Skeletal muscle satellite cell (primary cell): ENCODE measurements around the gene HOXA1.
"Not testable (repeated sequence)": the region's sequence is repeated elsewhere in the genome, so short reads cannot be mapped to it uniquely, and the experiment has no call there.

ENCODE experiments used
- H3K27me3 ChIP-seq: 2 replicates; pipeline ENCODE4 v1.7.0; 2013; ENCODE audit warnings: low read length; ENCODE audit not compliant: control insufficient read depth, insufficient read depth
- H3K36me3 ChIP-seq: 2 replicates; pipeline ENCODE4 v1.7.0; 2013; ENCODE audit warnings: mild to moderate bottlenecking, control low read depth, low read length; ENCODE audit not compliant: insufficient read depth
- H3K4me1 ChIP-seq: 2 replicates; pipeline ENCODE4 v1.7.0; 2013; ENCODE audit warnings: low read length; ENCODE audit not compliant: control insufficient read depth, insufficient read depth
- H3K4me2 ChIP-seq: 2 replicates; pipeline ENCODE4 v1.7.0; 2013; ENCODE audit warnings: mild to moderate bottlenecking, low read length
- H3K4me3 ChIP-seq: 2 replicates; pipeline ENCODE4 v1.7.0; 2013; ENCODE audit warnings: low read length
- H3K9ac ChIP-seq: 2 replicates; pipeline ENCODE4 v1.7.0; 2013; ENCODE audit warnings: mild to moderate bottlenecking, low read depth, low read length, moderate library complexity
- H3K9me3 ChIP-seq: replicated peaks from 2 replicates; pipeline ENCODE4 v1.7.0; 2013; ENCODE audit warnings: mild to moderate bottlenecking, control low read depth, low read length

The HOXA1 gene

DNA sequence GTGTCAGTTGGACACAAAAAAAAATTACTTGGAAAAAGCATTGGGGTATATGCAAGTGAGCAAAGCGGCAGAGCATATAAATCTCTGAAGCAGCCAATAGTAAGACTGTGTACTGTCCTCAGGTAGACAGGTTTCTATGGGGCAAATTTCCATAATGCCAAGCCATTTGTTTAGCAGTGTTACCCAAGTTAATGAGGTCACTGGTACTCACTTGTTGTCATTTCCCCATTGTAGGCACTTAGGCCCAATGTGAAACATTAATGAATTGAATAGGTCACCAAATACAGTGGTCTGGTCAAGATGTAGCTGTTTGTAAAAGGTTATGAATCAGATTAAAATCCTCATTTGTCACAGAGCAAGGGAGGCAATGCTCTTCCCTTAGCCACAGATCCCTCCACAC is 27.5 kb downstream of the HOXA1 start:
- Histone ChIP-seq H3K9me3 (no peaks in the 10 kb centered on the region), H3K4me1 (peaks cover 14% of the 10 kb centered on the region), H3K27me3 (no peaks in the 10 kb centered on the region), H3K4me2 (no peak overlapping the region), H3K9ac (no peak overlapping the region), H3K4me3 (no peak overlapping the region), H3K36me3 (no peaks in the 10 kb centered on the region)

DNA sequence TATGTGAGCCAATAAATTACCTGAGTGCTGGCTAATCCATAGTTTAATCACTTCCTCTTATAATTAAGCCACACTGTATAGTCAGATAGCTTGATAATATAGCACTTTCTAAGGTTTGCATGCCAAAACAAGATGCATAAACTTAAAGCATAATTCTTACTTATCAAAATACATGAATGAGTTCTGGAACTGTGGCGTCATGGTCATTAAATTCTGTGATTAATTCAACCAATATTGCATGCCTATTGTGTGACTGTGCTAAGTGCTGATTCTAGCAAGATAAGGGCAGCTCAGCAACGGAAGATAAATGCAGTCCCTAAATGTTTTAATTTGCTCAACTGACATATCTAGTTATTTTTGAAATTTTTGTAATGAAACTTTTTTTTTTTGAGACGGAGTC is 29.7 kb downstream of the HOXA1 start:
- Histone ChIP-seq H3K27me3 (no peaks in the 10 kb centered on the region), H3K9ac (no peak overlapping the region), H3K4me3 (no peak overlapping the region), H3K36me3 (no peaks in the 10 kb centered on the region), H3K4me1 (peaks cover 14% of the 10 kb centered on the region), H3K4me2 (peak overlapping the region; percentile 3), H3K9me3 (no peaks in the 10 kb centered on the region)

DNA sequence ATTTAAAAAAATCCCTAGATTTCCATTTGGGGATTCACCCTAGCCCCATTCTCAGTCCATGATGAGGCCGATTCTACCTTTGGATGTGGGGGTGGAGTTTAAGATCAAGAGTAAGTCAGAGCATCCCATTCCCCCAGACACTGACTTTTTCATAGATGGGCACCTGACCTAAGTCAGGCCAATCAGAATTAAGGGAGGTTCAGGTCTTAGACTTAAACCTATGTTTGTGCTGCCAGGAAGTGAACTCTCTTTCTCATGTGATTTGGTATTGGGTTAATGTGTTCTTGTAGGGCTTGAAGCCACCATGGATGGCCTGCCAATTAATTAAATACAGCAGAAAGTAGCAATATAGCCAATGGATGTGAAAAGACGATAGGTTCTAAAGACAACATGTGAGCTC is 30.1 kb downstream of the HOXA1 start:
- Histone ChIP-seq H3K36me3 (no peaks in the 10 kb centered on the region), H3K27me3 (no peaks in the 10 kb centered on the region), H3K4me3 (no peak overlapping the region), H3K4me1 (peaks cover 14% of the 10 kb centered on the region), H3K4me2 (peak overlapping the region; percentile 3), H3K9me3 (no peaks in the 10 kb centered on the region), H3K9ac (no peak overlapping the region)

DNA sequence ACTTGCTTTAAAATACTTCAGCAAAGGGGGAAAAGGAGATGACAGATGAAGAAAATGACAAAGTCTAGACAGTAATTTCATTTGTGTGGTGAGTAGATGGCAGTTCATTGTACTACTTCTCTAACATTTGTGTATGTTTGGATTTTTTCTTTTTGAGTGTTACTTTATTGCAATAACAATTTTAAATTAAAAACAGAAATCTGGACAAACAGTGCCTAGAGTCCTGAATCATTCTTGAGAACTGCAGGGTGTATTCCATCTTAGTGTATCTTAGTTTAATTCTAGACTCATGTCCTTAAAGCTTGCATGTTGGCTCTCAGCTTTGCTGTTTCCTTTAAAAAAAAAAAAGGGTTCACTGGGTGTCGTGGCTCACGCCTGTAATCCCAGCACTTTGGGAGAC is 31.1 kb downstream of the HOXA1 start:
- no peaks in the 10 kb centered on the region for H3K27me3 ChIP-seq
- H3K36me3 ChIP-seq: no peaks in the 10 kb centered on the region
- no peak overlapping the region for H3K9ac ChIP-seq
- peaks cover 14% of the 10 kb centered on the region for H3K4me1 ChIP-seq
- H3K9me3 ChIP-seq: no peaks in the 10 kb centered on the region
- H3K4me3 ChIP-seq: no peak overlapping the region
- H3K4me2 ChIP-seq: no peak overlapping the region

DNA sequence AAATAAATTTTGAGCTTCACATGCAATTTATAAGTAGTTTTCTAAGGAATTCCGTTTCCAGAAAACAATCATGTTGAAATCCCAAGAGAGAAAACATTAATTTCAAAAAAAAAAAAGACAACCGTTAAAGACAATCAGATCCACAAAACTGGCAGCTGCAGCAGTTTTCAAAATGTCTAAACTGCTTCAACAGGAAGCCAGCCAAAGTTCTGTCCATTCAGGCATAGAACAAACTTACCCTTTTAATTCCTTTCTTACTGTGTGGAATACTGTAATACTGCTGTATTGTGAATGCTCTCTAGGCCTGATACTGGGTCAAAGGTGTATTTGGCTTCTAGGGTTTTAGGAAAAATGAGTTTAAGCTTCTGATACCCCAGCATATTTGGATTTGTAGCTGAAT is 31.6 kb downstream of the HOXA1 start:
- no peaks in the 10 kb centered on the region for H3K36me3 ChIP-seq
- H3K9me3 ChIP-seq: no peaks in the 10 kb centered on the region
- no peak overlapping the region for H3K4me3 ChIP-seq
- H3K27me3 ChIP-seq: no peaks in the 10 kb centered on the region
- no peak overlapping the region for H3K4me2 ChIP-seq
- H3K9ac ChIP-seq: no peak overlapping the region
- H3K4me1 ChIP-seq: peaks cover 14% of the 10 kb centered on the region

DNA sequence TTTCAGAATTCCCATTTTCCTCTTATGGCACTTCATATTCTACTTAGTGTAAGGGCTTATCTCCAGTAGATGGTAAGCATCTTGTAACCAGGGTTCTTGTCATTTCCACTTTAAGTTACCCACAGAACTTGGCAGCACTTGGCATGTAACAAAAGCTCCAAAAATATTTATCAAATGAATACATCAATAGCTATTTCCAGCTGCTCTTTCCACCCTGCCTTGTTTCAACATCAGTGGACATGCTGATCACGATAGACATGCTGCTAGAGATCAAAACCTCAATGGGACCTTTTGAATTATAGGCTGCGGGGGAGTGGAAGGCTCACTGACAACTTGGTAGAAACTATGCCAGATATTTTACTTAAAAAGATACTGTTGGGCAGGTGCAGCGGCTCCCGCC is 32.9 kb downstream of the HOXA1 start:
- Histone ChIP-seq H3K9me3 (no peaks in the 10 kb centered on the region), H3K36me3 (no peaks in the 10 kb centered on the region), H3K4me3 (no peak overlapping the region), H3K9ac (no peak overlapping the region), H3K27me3 (no peaks in the 10 kb centered on the region), H3K4me2 (no peak overlapping the region), H3K4me1 (peaks cover 14% of the 10 kb centered on the region)

DNA sequence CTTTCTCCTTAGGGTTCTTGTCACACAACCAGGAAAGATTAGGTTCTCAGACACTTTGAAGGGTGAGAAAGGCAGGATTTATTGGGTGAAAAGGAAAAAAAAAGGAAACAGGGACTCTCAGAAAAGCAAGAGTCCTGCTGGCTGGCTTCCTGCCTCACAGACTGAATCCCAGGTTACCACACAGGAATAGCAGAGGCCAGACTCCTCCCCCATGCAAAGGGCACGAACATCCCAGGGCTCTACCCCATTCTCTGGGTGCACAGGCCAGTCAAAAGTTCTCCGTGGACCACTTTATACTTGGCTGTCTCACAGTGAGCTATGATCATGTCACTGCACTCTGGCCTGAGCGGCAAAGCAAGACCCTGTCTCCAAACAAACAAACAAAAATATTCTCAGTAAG is 42.6 kb downstream of the HOXA1 start:
- Histone ChIP-seq H3K36me3 (no peaks in the 10 kb centered on the region), H3K9ac (no peak overlapping the region), H3K4me2 (no peak overlapping the region), H3K9me3 (no peaks in the 10 kb centered on the region), H3K27me3 (no peaks in the 10 kb centered on the region), H3K4me1 (no peaks in the 10 kb centered on the region), H3K4me3 (no peak overlapping the region)

DNA sequence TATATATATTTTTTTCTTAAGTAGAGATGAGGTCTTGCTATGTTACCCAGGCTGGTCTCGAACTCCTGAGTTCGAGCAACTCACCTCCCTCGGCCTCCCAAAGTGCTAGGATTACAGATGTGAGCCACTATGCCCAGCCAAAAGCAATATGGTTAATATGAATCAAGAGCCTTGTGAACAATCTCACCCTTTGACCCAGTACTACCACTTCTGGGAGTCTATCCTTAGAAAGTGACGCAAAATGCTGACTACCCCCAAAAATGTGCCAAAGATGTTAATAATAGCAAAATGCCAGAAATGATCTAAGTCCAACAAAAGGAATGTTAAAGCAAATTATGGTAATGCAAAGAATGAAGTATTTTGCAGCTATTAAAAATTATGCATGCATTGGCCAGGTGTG is 44.3 kb downstream of the HOXA1 start:
- Histone ChIP-seq H3K36me3 (no peaks in the 10 kb centered on the region), H3K4me2 (no peak overlapping the region), H3K4me1 (peaks cover 10% of the 10 kb centered on the region), H3K9ac (no peak overlapping the region), H3K27me3 (no peaks in the 10 kb centered on the region), H3K9me3 (no peaks in the 10 kb centered on the region), H3K4me3 (no peak overlapping the region)

DNA sequence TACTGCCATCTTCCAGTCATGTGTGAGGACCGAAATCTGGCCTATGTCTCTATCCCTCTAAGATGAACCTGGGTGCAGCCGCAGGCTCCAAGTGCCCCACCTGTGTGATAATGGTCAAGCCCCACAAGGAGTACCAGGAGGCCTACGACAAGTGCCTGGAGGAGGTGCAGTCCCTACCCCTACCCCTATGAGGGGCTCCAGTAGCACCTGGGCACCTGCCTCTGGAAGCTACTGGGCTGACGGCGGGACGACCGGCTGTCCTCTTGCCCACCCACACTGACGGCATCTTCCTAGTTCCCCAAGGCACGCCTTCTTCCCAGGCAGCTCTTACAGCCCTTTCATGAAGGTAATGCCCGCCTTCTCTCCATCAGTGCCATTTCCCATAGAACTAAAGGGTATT is 47.4 kb downstream of the HOXA1 start:
- Histone ChIP-seq H3K36me3 (no peaks in the 10 kb centered on the region), H3K4me1 (peaks cover 11% of the 10 kb centered on the region), H3K4me2 (no peak overlapping the region), H3K27me3 (no peaks in the 10 kb centered on the region), H3K9me3 (no peaks in the 10 kb centered on the region), H3K4me3 (no peak overlapping the region), H3K9ac (no peak overlapping the region)

DNA sequence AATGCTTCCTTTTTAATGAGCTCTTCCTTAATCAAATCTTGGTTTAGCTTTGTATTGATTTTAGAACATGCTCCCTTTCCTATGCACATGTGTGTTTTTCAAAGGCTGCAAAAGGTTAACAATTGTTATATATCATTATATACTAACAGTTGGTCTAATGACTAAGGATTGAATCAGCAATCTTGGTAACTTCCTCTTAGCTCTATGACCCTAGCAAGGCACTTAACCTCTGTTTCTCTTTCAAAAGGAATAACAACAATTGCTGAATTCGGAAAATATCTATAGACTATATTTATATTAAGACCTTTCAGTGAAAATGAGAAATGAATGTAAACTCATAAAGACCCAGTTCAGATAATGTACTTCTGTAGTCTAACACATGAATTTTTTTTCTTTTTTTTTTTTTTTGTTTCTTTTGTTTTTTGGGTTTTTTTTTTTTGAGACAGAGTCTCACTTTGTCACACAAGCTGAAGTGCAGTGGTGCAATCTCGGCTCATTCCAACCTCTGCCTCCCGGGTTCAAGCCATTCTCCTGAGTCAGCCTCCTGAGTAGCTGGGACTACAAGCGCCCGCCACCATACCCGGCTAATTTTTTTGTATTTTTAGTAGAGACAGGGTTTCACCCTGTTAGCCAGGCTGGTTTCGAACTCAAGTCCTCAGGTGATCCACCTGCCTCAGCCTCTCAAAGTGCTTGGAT is 48.8 kb downstream of the HOXA1 start:
- Histone ChIP-seq H3K4me3 (no peak overlapping the region), H3K9ac (peak overlapping the region; percentile 69), H3K9me3 (no peaks in the 10 kb centered on the region), H3K36me3 (no peaks in the 10 kb centered on the region), H3K27me3 (no peaks in the 10 kb centered on the region), H3K4me2 (peak overlapping the region; percentile 72), H3K4me1 (peaks cover 11% of the 10 kb centered on the region)

DNA sequence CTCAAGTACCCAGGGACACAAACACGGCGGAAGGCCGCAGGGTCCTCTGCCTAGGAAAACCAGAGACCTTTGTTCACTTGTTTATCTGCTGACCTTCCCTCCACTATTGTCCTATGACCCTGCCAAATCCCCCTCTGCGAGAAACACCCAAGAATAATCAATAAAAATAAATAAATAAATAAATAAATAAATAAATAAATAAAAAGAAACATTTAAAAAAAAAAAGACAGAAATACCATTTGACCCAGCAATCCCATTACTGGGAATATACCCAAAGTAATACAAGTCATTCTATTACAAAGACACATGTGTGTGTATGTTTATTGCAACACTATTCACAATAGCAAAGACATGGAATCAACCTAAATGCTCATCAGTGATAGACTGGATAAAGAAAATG is 49.8 kb downstream of the HOXA1 start:
- H3K36me3 ChIP-seq, H3K9me3 ChIP-seq, H3K4me3 ChIP-seq, H3K9ac ChIP-seq, H3K4me2 ChIP-seq, H3K27me3 ChIP-seq: not testable (repeated sequence)
- H3K4me1 ChIP-seq: peaks cover 11% of the 10 kb centered on the region

DNA sequence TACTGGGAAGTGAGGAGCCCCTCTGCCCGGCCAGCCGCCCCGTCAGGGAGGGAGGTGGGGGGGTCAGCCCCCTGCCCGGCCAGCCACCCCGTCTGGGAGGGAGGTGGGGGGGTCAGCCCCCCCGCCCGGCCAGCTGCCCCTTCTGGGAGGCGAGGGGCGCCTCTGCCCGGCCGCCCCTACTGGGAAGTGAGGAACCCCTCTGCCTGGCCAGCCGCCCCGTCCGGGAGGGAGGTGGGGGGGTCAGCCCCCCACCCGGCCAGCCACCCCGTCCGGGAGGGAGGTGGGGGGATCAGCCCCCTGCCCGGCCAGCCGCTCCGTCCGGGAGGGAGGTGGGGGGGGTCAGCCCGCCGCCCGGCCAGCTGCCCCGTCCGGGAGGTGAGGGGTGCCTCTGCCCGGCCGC is 50.7 kb downstream of the HOXA1 start:
- H3K36me3 ChIP-seq, H3K27me3 ChIP-seq, H3K4me3 ChIP-seq, H3K4me2 ChIP-seq, H3K9ac ChIP-seq, H3K9me3 ChIP-seq: not testable (repeated sequence)
- peaks cover 11% of the 10 kb centered on the region for H3K4me1 ChIP-seq
